ENCODE results near the gene TMEM53. TPM values are rescaled to one million over a fixed set of nuclear protein-coding genes. Genes with fewer than 3 reads are reported as not detected.

The TMEM53 gene
- total and polyA plus RNA-seq, 2 donors (not counting 3 experiments of a cell fraction or from before 2014, with no cell fraction given): 5.3 to 16.5 TPM

GRCh38 chr1:44694863-44695478 is 20.7 kb upstream of the TMEM53 start:
- ChIA-PET CTCF (interaction anchor here (1.4 kb wide), 1 partner anchor 9 kb away, joined by 3 read pairs; no protein-coding TSS in a partner anchor), POLR2A (no interaction called here)
- Histone ChIP-seq H3K4me3 (replicated peaks in 1 of 3; ENCODE audit: insufficient read depth in 1 of 3, low read depth in 1 of 3, low read length in 3 of 3) (no peak overlapping the region), H3K27ac (ENCODE audit: insufficient read depth, low read depth, low read length) (no peak overlapping the region), H3K9ac (replicated peaks; ENCODE audit: extremely low read depth, insufficient read depth, low read length) (no peak overlapping the region), H3K9me3 (replicated peaks; ENCODE audit: control insufficient read depth, insufficient read depth, low read length) (no peaks in the 10 kb centered on the region), H2AFZ (ENCODE audit: low read depth, low read length) (no peak overlapping the region), H3K4me2 (ENCODE audit: insufficient read depth, low read length) (no peak overlapping the region), H4K20me1 (replicated peaks; ENCODE audit: control insufficient read depth, extremely low read depth, insufficient read depth, low read length) (no peaks in the 10 kb centered on the region), H3K4me1 (ENCODE audit: control insufficient read depth, extremely low read depth, insufficient read depth, low read length) (no peaks in the 10 kb centered on the region), H3K27me3 (ENCODE audit: control insufficient read depth in 2 of 2, insufficient read depth in 2 of 2, low read length in 2 of 2) (peaks cover 4 to 18% of the 10 kb centered on the region in 2 experiments), H3K9me1 (replicated peaks; ENCODE audit: control insufficient read depth, extremely low read depth, insufficient read depth, low read length) (no peaks in the 10 kb centered on the region), H3K79me2 (ENCODE audit: control insufficient read depth, insufficient read depth, low read length) (no peaks in the 10 kb centered on the region), H3K36me3 (ENCODE audit: control insufficient read depth in 2 of 2, extremely low read depth in 1 of 2, insufficient read depth in 2 of 2, low read length in 2 of 2) (no peaks in the 10 kb centered on the region)
- TF ChIP-seq MAX (IDR thresholded peaks at IDR 0.05; ENCODE audit: insufficient read depth, insufficient read length): no peak
- no peak for TF ChIP-seq GATA2 (IDR thresholded peaks at IDR 0.05; ENCODE audit: insufficient read depth, insufficient read length, low read depth, low read length)
- no peak for TF ChIP-seq CTCF (IDR thresholded peaks at IDR 0.05; ENCODE audit: extremely low read depth in 1 of 2, insufficient read depth in 1 of 2, low read depth in 1 of 2, low read length in 2 of 2)
- no peak for TF ChIP-seq POLR2AphosphoS5 (IDR thresholded peaks at IDR 0.05; ENCODE audit: insufficient read depth, low read depth, low read length)
- no peak for TF ChIP-seq POLR2A (IDR thresholded peaks at IDR 0.05; ENCODE audit: low read depth, low read length)
- TF ChIP-seq FOS (IDR thresholded peaks at IDR 0.05; ENCODE audit: borderline replicate concordance, insufficient read depth, low read length): no peak
- no peak for TF ChIP-seq EZH2 (IDR thresholded peaks at IDR 0.05; ENCODE audit: borderline replicate concordance, low read depth, low read length, severe bottlenecking)
- no peak for TF ChIP-seq JUN (IDR thresholded peaks at IDR 0.05; ENCODE audit: borderline replicate concordance, insufficient read depth, insufficient read length, low read depth)
- no peak for TF ChIP-seq MYC (IDR thresholded peaks at IDR 0.05; ENCODE audit: low read depth, low read length)
- no TSS peak for BruUV-seq (replicated peaks)
- FAIRE-seq: no peak
- intact Hi-C loops (cut with micrococcal nuclease) (no loop called here), dilution Hi-C loops (cut with MboI; ENCODE audit: extremely low pct_ligation_motif_present, low sequenced_read_pairs) (no loop called here)
- no peak for DNase-seq (ENCODE audit: low read depth, low spot score)

All from endothelial cell of umbilical vein (primary cell).